Gastroesophageal sphincter (tissue), 4 donors: Measurements from ENCODE around the gene SLC44A1. TPM values are rescaled to one million over a fixed set of nuclear protein-coding genes. Genes with fewer than 3 reads are reported as not detected.

ENCODE experiments used
- ATAC-seq: fragments of 150-250 bp; one replicate; pipeline ENCODE4 v1.9.1; 2016; ENCODE audit warnings: mild to moderate bottlenecking, moderate library complexity
- H3K27ac ChIP-seq, 4 donors: fragments of 200-600 bp; sonication (generic) in 3 of 4; 1 replicate in 3 of 4; 2 replicates in 1 of 4; pipeline ENCODE4 v1.5.1; 2016 to 2019
- H3K27me3 ChIP-seq: fragments of 200-600 bp; sonication (generic); one replicate; pipeline ENCODE4 v1.5.1; 2019
- H3K36me3 ChIP-seq, 2 donors: fragments of 200-600 bp; sonication (generic); one replicate each; pipeline ENCODE4 v1.5.1; 2019; ENCODE audit warnings: control low read depth in 1 of 2
- H3K4me1 ChIP-seq, 3 donors: fragments of 200-600 bp; sonication (generic); 1 replicate in 2 of 3; 2 replicates in 1 of 3; pipeline ENCODE4 v1.5.1; 2016 to 2019; ENCODE audit warnings: control low read depth in 2 of 3
- H3K4me3 ChIP-seq, 2 donors: fragments of 200-600 bp; sonication (generic); one replicate each; pipeline ENCODE4 v1.5.1; 2019; ENCODE audit warnings: mild to moderate bottlenecking in 1 of 2, moderate library complexity in 1 of 2
- H3K9me3 ChIP-seq, 3 donors: fragments of 200-600 bp; sonication (generic); one replicate each; pipeline ENCODE4 v1.5.1; 2017 to 2019; ENCODE audit warnings: control low read depth in 2 of 3
- CTCF ChIP-seq, 4 experiments: fragments of 200-600 bp in 2 of 4; fragments of 450-650 bp in 2 of 4; sonication (generic) in 1 of 4; IDR thresholded peaks; one replicate each; pipeline ENCODE4 v1.5.1; 2017 to 2019; ENCODE audit warnings: antibody characterized with exemption in 4 of 4, mild to moderate bottlenecking in 2 of 4, moderate library complexity in 2 of 4
- EP300 ChIP-seq: sonication (generic); formaldehyde crosslinking; IDR thresholded peaks from one replicate; pipeline ENCODE4 v1.6.1; 2017; ENCODE audit warnings: antibody characterized with exemption, mild to moderate bottlenecking
- POLR2A ChIP-seq, 2 donors: fragments of 450-650 bp; IDR thresholded peaks; one replicate each; pipeline ENCODE4 v1.6.1; 2017; ENCODE audit warnings: antibody characterized with exemption in 2 of 2, mild to moderate bottlenecking in 2 of 2, moderate library complexity in 1 of 2
- POLR2AphosphoS5 ChIP-seq: sonication (generic); formaldehyde crosslinking; IDR thresholded peaks from one replicate; pipeline ENCODE4 v1.6.1; 2017; ENCODE audit warnings: antibody characterized with exemption
- WGBS, 2 donors: methylation state at CpG; one replicate each; pipeline ENCODE4 v1.1.5; 2018; ENCODE audit warnings: low coverage in 1 of 2; 5-methylcytosine and 5-hydroxymethylcytosine counted together
- total RNA-seq, 4 donors: library from RNA; depleted of rRNA; stranded (reverse); fragments of >200 nt; gene quantifications; one replicate each; pipeline ENCODE4 v1.1.0, GENCODE V29; 2016

The SLC44A1 gene
- total RNA-seq, 4 donors from 2014 or later: 27.9 to 49.1 (median 30.6) TPM

DNA sequence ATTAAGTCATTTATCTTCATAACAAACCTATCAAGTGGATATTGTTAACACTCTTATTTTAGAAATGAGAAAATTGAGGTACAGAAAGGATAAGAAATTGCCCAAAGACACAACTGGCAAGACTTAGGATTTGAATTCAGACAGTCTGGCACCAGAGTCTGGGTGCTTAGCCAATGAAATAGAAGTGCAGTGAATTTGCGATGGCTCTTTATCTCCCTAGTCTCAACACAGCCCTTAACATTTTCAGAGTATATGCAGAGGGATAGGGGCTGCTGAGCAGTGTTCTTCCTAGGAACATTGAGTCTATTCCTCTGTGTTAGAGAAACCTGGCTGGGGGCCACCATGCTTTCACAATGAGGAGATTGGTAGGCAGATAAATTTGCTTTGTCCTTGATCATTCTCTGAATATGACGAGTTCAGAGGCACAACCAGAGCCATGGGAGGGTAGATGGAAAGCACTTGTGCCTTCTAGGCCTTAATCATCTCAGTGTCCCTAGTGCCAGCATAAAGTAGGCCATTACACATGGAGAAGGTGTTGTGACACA lies 197.2 kb downstream of the SLC44A1 start:
- Histone ChIP-seq H3K4me1 (peaks cover 0 to 7% (median 0%) of the 10 kb centered on the region in 3 donors), H3K9me3 (no peaks in the 10 kb centered on the region), H3K27ac (no peak overlapping the region), H3K27me3 (no peaks in the 10 kb centered on the region), H3K4me3 (no peak overlapping the region), H3K36me3 (no peaks in the 10 kb centered on the region)
- 62 to 81% methylated on average over 2 of the region's 2 CpGs for WGBS, 2 donors
- TF ChIP-seq EP300: no peak
- no peak for TF ChIP-seq POLR2A (IDR thresholded peaks at IDR 0.05)
- no peak for TF ChIP-seq POLR2AphosphoS5
- no peak for TF ChIP-seq CTCF (IDR thresholded peaks at IDR 0.05)
- no peak for ATAC-seq

DNA sequence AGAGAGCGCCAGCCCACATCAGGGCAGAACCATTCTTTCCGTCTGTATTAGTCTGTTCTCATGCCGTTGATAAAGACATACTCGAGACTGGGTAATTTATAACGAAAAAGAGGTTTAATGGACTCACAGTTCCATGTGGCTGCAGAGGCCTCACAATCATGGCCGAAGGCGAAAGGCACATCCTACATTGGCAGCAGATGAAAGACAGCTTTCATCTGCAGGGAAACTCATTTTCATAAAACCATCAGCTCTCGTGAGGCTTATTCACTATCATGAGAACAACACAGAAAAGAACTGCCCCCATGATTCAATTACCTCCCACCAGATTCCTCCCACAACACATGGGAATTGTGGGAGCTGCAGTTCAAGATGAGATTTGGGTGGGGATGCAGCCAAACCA lies 198.7 kb downstream of the SLC44A1 start:
- TF ChIP-seq EP300 (no peak), CTCF (IDR thresholded peaks at IDR 0.05) (no peak), POLR2A (IDR thresholded peaks at IDR 0.05) (no peak), POLR2AphosphoS5 (no peak)
- Histone ChIP-seq H3K36me3 (no peaks in the 10 kb centered on the region), H3K4me3 (no peak overlapping the region), H3K27me3 (no peaks in the 10 kb centered on the region), H3K4me1 (peaks cover 0 to 14% (median 0%) of the 10 kb centered on the region in 3 donors), H3K27ac (no peak overlapping the region), H3K9me3 (no peaks in the 10 kb centered on the region)
- WGBS, 2 donors: 80 to 93% methylated on average over 6 to 8 of the region's 8 CpGs
- ATAC-seq: no peak

GRCh38 chr9:105444130-105444529 lies 199.7 kb downstream of the SLC44A1 start:
- Histone ChIP-seq H3K9me3 (no peaks in the 10 kb centered on the region), H3K36me3 (no peaks in the 10 kb centered on the region), H3K4me1 (peaks cover 0 to 22% (median 0%) of the 10 kb centered on the region in 3 donors), H3K27ac (no peak overlapping the region), H3K4me3 (no peak overlapping the region), H3K27me3 (no peaks in the 10 kb centered on the region)
- 55 to 75% methylated on average over 1 to 4 of the region's 4 CpGs for WGBS, 2 donors
- ATAC-seq: no peak
- no peak for TF ChIP-seq POLR2AphosphoS5
- TF ChIP-seq EP300: no peak
- no peak for TF ChIP-seq POLR2A (IDR thresholded peaks at IDR 0.05)
- no peak for TF ChIP-seq CTCF (IDR thresholded peaks at IDR 0.05)

DNA sequence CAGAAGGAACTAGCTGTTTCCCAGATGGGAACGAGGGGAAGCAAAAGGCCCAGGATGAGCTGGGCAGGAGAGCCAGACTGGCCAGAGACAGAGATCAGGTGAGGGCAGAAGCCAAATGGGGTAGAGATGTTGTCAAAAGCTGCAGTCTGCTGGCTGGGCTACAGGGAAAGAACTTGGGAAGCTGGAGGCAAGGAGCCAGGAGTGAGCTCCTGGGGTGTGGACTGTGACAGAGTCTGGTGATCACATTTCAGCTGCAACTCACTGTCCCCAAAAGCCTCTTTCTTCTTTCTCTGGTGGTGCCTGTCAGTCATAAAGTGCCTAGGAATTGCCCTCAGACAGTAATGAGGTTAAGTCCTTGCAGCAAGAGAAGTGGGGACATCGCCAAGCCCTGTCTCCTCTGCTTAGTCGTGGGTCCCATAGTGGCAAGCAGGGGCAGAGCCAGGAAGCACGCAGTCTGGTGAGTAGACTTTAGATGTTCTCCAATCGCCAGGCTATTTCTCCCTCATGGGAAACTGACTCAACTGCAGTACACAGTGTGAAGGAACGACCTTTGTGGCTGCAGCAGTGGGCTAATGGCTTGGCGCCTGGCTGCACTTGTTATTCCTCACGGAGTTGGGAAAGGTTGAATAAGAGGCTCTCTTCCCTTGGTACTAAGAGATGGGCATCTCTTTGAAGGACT lies 200.9 kb downstream of the SLC44A1 start:
- no peaks in the 10 kb centered on the region for H3K9me3 ChIP-seq
- no peaks in the 10 kb centered on the region for H3K27me3 ChIP-seq
- H3K27ac ChIP-seq: no peak overlapping the region
- WGBS, 2 donors: 40 to 71% methylated on average over 1 to 4 of the region's 8 CpGs
- ATAC-seq: no peak
- no peaks in the 10 kb centered on the region for H3K36me3 ChIP-seq
- H3K4me3 ChIP-seq: no peak overlapping the region
- H3K4me1 ChIP-seq: peaks cover 0 to 30% (median 0%) of the 10 kb centered on the region in 3 donors
- TF ChIP-seq POLR2A (IDR thresholded peaks at IDR 0.05): no peak
- TF ChIP-seq POLR2AphosphoS5: no peak
- no peak for TF ChIP-seq CTCF (IDR thresholded peaks at IDR 0.05)
- no peak for TF ChIP-seq EP300

DNA sequence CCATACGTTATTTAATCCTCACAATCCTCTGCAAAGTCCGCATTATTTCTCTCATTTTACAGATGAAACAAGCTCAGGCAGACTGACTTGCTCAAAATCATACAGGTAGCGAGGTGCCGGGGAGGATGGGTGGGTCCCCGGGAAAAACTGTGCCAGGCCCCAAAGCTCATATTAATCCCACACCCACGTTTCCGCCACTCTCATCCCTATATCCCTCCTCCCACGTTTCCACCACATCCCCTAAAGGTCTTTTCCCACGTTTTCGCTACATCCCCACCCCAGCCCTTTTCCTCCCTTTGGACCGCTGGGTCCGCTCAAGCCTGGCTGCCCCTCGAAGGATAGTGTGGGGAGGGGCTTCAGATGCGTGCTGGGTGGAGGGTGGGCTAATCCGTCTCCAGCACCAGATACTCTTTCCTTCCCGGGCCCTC lies 202.9 kb downstream of the SLC44A1 start:
- Histone ChIP-seq H3K4me1 (peaks cover 0 to 41% (median 0%) of the 10 kb centered on the region in 3 donors), H3K27ac (peak overlapping the region; percentile 22 to 85 (median 84)), H3K27me3 (no peaks in the 10 kb centered on the region), H3K9me3 (no peaks in the 10 kb centered on the region), H3K36me3 (no peaks in the 10 kb centered on the region), H3K4me3 (peak overlapping the region; percentile 74 to 97)
- no peak for TF ChIP-seq POLR2AphosphoS5
- no peak for ATAC-seq
- 20 to 52% methylated on average over 4 to 13 of the region's 16 CpGs for WGBS, 2 donors
